HG03442 (cell line): ENCODE results near the gene NBPF26.
A peak's percentile ranks its signal among the peaks of the same experiment; 100 is the strongest.
"Not testable (repeated sequence)": the region's sequence is repeated elsewhere in the genome, so short reads cannot be mapped to it uniquely, and the experiment has no call there.

Source experiments
- ATAC-seq: cut with Tn5 transposase; IDR thresholded peaks from one replicate; pipeline ENCODE4 v1.9.1; 2021; ENCODE audit warnings: mild to moderate bottlenecking, moderate library complexity; ENCODE audit not compliant: unreplicated experiment

NBPF26 gene

GRCh38 chr1:120723715-120724402 lies at the start of gene NBPF26:
TSS of gene NBPF26 (plus strand) at chr1:120723945.
- not testable (repeated sequence) for ATAC-seq

- ATAC-seq = not testable (repeated sequence)
Observed at GRCh38 chr1:120680106-120680819, 43.5 kb upstream of the NBPF26 start.

- ATAC-seq = not testable (repeated sequence)
Observed at GRCh38 chr1:120680938-120681337, 42.8 kb upstream of the NBPF26 start.

GRCh38 chr1:120684397-120684796 lies 39.3 kb upstream of the NBPF26 start:
- ATAC-seq = peak; percentile 41

- not testable (repeated sequence) for ATAC-seq
Observed at GRCh38 chr1:120685622-120686021, 38.1 kb upstream of the NBPF26 start.

DNA sequence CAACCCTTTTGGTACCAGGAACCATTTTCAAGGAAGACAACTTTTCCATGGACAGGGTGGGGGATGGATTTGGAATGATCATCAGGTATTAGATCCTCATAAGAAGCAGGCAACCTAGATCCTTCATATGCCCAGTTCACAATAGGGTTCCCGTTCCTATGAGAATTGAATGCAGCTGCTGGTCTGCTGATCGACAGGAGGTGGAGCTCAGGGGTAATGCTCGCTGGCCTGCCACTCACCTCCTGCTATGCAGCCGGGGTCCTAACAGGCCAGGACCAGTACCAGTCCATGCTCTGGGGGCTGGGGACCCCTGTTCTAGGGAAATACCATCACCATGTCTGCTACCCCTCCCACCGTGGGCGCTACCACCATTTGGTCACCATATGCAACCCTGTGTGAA lies 36.5 kb upstream of the NBPF26 start:
- ATAC-seq = not testable (repeated sequence)

GRCh38 chr1:120700807-120701562 lies 22.8 kb upstream of the NBPF26 start:
- not testable (repeated sequence) for ATAC-seq

- not testable (repeated sequence) for ATAC-seq
Observed at GRCh38 chr1:120723358-120723714, 409 bp upstream of the NBPF26 start.

GRCh38 chr1:120724507-120724906 lies 762 bp downstream of the NBPF26 start:
- not testable (repeated sequence) for ATAC-seq

DNA sequence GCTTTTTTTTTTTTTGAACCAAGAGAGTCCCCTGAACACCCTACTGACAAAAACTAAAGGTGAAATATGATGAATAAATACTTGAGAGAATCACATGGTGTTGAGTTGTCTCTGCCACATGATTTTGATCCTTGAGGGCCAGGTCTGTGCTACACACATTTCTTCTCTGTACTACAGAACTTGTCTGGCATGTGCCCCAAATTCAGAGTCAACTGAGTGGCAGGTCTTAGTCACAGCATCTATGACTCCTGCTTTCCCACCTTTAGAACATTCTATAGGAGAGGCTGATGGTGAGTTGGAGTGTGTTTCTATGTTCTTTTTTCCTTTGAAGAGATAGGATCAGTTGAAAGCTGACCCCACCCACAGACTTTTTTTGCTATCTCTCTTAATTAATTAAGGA lies 5.1 kb downstream of the NBPF26 start:
- ATAC-seq = not testable (repeated sequence)

DNA sequence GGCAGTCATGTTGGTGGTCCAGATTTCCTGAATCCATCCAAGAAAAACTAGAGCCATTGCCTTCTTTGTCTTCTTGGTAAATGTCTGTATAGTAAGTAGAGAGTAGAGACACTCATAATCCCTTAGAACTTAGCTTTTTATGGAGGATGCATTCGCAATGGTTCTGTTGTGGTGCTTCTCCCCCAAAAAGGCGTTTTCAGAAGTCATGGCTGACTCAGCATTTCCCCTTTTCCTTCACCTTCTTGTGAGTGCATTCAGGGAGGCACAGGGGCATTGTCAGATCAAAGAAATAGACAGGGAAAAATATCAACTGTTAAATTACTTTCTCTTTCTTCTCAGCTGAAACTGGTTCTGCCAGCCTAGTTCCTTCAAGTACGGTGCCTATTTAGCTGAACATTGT lies 45.3 kb downstream of the NBPF26 start:
- not testable (repeated sequence) for ATAC-seq

GRCh38 chr1:120805452-120805851 lies 81.7 kb downstream of the NBPF26 start:
- ATAC-seq = not testable (repeated sequence)

DNA sequence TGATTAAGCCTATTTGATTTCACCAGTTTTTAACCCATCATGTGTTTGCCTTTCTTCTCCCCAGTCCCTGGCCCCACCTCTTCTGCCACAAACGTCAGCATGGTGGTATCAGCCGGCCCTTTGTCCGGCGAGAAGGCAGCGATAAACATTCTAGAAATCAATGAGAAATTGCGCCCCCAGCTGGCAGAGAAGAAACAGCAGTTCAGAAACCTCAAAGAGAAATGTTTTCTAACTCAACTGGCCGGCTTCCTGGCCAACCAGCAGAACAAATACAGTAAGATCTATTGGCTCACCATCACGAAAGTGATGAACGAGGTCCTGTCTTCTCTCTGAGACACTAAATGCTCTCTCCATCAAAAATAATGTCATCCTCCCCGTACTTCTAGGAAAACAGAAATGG lies 88.1 kb downstream of the NBPF26 start:
- not testable (repeated sequence) for ATAC-seq

GRCh38 chr1:120825051-120825450 lies 101.3 kb downstream of the NBPF26 start:
- not testable (repeated sequence) for ATAC-seq

DNA sequence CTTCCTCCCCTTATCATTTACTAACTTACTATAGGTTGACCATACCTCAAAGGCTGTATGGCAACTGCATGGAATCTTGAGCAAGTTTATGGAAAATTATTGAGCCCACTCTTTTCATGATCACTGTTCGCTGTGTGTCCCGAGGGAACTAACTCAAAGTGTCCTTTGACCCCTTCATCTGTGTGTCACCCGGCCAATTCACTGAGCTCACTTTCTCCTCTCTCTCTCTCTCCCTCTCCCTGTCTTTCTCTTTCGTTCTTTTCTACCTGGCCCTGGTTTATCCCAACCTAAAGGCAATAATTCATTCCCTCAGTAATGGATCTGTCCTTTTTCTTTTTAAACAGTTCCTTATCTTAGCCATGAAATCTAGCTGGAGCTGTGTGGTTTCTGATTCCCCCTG lies 102.9 kb downstream of the NBPF26 start:
- ATAC-seq = not testable (repeated sequence)

DNA sequence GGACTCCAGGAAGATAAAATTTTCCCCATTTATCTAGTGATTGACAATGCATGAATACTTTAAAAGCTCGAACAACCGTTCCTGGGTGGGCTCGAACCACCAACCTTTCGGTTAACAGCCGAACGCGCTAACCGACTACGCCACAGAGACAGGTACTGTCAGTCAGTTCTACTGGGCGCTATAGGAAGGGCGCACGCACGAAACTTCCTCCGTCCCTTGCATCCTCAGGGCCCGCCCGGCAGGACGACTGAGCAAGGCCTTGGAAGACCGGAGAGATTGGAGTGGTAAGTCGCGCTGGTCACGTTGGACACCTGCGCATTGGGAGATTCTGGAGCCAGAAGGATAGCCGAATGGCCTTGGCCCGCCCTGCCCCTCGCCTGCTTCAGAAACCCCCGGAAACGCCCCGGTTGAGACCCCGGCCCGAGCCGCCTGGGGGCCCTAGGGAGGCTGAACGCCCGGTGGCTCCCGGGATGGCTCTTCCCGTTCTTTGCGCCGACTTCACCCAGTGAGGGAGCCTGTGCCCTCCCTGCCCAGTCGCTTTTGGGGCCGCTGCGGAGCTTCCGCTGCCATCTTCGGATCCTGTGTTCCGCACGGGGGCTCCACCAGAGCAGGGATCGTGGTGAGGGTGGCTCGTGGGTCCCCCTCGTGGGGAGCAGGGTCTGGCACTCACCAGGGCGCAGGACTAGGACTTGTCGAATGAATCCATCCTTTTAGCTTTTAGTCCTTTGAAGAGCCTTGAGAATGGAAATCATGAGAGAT lies 120.6 kb downstream of the NBPF26 start:
- ATAC-seq = not testable (repeated sequence)

- not testable (repeated sequence) for ATAC-seq
Observed at GRCh38 chr1:120844945-120845330, 121.2 kb downstream of the NBPF26 start.

- ATAC-seq = not testable (repeated sequence)
Observed at GRCh38 chr1:120849400-120850286, 125.9 kb downstream of the NBPF26 start.

- ATAC-seq = not testable (repeated sequence)
Observed at GRCh38 chr1:120850287-120850536, 126.5 kb downstream of the NBPF26 start.
